GM18520 (cell line): Measurements from ENCODE around the gene BAIAP3.
A peak's percentile ranks its signal among the peaks of the same experiment; 100 is the strongest.

Experiments used
- ATAC-seq: cut with Tn5 transposase; IDR thresholded peaks from one replicate; pipeline ENCODE4 v1.9.1; 2021; ENCODE audit not compliant: unreplicated experiment

BAIAP3 gene

DNA sequence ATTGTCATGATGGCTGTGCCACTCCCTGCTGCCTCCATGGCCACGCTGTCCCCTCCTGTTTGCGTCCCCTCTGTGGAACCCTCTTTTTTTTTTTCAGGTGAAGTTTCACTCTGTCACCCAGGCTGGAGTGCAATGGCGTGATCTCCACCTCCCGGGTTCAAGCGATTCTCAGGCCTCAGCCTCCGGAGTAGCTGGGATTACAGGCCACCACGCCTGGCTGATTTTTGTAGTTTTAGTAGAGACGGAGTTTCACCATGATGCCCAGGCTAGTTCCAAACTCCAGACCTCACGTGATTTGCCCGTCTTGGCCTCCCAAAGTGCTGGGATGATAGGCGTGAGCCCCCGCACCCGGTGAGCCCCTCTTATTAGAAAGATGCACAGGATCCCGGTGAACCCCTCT is 35.0 kb upstream of the BAIAP3 start:
- ATAC-seq, result no peak

DNA sequence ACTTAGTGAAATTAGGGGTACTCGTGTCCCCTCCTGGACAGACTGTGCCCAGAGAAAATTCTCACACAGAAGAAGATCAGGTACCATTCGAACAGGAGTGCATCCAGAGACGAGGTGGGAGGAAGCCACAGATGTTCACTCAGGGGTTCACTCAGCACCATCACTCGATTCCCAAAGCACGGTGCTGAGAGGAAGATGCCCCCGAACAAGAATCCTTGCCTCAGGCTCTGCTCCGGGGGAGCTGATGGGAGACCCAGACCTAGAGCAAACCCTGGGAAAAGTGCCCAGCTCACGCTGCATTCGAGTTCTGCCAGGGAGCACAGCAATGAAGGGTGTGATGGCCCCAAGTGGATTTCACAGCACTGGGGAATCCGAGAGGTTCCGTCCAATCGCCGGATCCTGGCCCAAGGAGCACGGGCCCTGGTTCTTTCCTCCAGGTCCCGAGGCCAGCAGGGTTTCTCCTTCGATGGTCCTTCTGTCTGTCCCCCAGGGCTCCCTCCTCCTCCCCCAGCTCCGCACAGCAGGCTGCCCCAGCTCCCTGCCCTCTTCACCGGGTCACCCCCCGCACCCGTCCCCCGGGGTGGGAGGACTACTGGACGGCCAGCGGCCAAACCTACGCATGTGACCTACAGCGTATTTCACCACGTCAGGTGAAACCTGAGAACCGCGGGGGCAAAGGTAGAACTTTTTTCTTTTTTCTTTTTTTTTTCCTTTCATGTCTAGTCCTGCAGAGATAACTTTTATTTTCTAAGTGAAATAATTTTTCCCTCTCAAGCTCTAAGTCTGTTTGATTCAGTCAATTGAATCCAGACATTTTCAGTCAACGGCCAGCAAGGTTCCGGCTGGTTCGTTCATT is 34.2 kb upstream of the BAIAP3 start:
- ATAC-seq, result no peak

DNA sequence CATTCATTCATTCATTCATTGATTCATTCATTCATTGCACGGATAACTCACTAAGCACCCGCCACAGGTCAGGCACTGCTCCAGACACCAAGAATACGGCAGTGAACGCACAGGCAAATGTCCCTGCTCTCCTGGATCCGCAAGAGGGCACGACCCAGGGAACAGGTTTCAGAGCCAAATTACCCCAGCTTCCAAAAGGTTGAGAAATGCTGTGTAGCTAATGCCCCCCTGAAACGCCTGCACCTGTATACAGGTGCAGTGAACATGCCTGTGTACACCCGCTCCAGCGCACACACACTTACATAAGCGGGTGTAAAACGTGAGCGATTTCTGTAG is 33.6 kb upstream of the BAIAP3 start:
- ATAC-seq, result no peak

DNA sequence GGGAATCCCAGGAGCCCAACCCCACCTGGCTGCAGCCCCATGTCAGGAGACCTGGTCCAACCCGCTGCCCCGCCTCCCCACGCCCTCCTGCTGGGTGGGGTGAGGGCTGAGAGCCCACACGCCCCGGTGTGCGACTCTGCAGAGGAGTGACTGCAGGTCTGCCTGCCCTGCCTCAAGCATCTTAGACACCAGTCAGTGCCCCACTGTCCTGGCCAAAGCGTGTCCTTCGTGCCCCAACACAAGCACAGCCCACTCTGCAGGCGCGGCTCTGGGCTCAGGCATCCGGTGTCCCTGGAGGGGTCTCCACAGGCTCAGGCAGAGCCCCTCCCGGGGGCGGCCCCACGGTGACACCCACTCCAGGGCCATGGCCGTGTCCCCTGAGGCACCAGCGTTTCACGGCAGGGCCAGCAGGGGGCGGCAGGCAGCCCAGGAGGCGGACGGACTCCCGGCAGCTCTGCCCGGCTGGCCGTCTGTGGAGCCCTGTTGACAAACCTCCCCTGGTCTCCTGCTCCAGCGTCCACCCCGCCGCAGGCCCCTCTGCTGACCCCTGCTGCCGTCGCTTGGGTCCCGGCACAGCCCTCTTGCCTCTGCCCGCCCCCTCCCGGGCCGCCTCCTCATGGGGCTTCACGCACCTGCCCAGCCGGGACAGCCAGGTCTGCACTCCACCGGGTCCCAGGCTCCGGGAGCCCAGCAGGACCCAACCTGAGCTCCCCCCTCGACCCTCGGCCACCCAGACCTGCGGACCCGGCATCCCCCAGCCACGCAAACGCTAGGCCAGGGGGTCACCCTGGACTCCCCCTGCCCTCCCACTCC is 32.6 kb upstream of the BAIAP3 start:
- no peak for ATAC-seq

DNA sequence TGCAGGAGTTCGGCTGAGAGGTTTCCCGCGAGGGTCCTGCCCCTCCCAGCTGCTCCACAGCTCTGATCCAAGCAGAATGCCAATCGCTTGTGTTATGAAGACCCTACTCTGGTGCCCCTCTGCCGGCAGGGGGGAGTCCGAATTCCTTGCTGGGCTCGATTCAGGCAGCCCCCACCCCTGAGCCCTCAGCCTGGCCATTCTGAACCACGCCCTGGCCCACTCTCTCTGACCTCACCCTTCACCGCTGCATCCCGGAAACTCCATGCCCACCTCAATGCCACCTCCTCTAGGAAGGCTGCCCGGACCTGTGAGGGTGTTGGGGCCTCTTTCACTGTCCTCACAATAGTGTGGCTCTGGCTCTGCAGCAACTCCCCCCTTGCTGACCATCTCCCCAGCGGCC is 31.9 kb upstream of the BAIAP3 start:
- no peak for ATAC-seq

DNA sequence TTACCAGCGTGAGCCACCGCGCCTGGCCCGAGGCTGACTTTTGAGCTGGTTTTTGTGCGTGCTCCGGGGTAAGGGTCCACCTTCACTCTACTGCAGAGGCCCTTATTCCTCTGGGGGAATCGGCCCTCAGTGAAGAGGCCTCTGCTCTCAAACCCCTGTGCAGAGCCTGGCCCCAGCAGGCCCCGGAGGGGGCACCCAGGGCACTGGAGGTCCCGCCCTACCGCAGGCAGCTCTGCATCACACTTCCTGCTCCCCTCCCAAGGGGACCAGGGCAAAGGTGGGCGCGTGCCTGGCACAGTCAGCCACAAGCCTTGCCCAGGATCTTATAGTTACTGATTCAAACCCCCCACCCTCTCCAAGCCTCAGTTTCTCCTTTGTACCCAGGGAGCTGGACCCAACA is 27.6 kb upstream of the BAIAP3 start:
- no peak for ATAC-seq

DNA sequence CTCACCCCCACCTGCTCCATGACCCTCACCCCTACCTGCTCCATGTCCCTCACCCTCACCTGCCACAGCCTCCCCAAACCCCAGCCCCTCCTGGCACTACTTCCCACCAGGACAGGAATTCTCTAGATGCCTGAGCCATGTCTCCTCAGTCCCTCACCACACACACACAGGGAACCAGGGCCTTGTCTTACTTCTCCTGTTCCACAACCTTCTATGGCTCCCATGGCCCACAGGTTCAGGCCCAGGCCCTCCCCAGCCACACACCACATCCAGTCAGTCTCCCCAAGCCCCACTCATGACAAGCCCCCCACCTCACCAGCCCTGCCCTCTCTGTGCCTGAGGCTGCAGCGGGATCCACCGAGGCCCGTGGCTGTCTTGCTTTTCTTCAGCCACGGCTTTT is 27.1 kb upstream of the BAIAP3 start:
- ATAC-seq, result no peak

DNA sequence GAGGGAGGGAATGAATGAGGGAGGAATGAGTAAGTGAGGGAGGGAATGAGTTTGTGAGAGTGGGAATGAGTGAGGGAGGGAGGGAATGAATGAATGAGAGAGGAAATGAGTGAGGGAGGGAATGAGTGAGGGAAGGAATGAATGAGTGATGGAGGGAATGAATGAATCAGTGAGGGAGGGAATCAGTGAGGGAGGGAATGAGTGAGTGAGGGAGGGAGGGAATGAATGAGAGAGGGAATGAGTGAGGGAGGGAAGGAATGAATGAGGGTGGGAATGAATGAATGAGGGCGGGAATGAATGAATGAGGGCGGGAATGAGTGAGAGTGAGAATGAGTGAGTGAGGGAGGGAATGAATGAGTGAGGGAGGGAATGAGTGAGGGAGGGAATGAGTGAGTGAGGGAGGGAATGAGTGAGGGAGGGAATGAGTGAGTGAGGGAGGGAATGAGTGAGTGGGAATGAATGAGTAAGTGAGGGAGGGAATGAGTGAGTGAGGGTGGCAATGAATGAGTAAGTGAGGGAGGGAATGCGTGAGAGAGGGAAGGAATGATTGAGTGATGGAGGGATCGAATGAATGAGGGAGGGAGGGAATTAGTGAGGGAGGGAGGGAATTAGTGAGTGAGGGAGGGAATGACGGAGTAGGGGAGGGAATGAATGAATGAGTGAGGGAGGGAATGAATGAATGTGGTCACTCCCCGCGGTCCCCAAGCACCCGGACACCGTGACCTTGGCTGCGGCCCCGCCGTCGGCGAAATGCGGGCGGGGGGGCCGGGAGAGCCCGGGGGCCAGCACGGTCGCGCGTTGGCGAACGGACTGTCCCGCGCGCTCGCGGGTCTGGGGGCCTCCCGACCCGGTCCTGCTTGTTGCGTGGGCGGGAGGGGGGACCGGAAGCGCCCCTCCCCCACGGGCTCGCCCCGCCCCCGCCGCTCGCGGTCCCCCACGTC is 25.1 kb upstream of the BAIAP3 start:
- peak; percentile 7 for ATAC-seq

DNA sequence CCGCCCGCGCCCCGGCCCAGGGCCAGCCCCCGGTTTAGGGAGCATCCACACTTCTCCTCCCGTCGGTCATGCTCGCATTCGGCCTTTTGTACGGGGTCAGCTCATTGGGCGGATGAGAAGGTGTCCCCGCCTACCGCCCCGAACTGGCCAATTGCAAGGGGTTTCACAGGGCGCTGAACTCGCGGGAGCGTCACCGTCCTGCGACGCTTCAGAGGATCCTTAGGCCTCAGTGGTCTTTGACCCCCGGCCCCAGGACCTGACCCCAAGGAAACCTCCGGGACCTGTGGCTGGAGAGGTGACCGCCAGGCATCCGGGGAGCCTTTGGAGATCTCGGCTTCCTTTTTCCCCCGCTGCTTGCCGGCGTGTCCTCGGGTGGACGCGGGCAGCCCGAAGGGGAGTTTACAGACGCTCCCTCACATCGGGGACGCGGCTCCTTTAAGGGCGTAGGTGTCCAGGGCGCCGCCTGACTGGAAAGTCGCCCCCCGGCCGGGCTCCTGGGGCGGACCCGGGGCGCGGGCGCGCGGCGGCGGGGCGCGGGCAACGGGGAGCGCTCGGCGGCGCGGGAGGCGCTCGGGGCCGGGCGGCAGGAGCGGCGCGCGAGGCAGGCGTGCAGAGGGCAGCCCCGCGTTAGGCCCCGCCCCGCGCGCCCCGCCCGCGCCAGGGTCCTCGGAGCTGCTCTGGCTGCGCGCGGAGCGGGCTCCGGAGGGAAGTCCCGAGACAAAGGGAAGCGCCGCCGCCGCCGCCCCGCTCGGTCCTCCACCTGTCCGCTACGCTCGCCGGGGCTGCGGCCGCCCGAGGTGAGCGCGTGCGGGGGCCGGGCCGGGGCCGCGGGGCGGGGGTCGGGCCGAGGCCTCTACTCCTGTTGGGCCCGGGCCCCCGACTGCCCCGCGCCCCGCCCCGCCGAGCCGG is 24.2 kb upstream of the BAIAP3 start, which contains the start of gene UBE2I:
Gene UBE2I, plus strand, starts transcription at position 660 of the 909 bp plus-strand sequence. CDS start 4,395 bp downstream, outside the sequence.
- ATAC-seq, result peak; percentile 67

DNA sequence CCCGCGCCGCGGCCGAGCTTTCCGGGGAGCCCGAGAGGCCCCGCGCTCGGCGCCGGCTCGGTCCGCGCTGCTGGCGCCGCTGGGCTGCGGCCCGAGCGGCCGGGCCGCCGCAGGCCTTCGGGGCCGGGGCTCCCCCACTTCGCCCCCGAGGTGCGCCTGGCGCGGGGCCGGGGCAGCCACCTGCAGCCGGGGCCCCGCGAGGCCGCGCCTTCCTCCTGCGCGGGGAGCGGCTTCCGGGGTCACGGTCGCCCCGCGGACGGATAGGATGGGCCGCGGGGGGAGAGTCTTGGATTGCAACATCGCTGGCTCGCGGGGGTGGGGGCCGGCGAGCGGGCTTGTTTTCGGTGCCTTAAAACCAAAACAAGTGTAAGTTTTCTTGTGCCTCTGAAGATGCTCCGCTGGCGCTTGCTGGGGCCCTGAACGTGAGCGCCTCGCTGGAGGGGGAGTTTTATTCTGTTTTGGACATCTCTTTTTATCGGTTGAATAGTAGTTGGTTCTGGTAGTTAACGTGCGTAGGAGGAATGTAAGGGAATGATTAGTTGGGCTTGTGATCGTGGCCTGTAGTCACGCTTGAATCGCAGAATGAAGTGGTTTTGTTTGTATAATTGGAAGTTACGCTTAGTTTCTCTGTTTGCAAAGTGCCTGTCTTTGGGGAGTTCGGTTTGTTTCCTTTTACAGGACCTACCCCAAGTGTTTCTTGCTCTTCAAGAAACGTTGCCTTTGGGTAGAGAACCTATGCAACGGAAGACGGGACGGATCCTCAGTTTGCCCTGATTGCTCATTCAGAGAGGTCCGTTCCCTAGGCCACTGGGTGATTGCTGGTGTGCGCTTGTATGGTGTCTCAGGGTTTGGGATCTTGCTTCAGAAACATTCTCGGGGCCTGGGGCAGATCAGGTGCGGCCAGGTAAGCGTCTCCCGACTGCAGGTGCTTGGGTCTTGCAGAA is 23.3 kb upstream of the BAIAP3 start:
- peak; percentile 13 for ATAC-seq

DNA sequence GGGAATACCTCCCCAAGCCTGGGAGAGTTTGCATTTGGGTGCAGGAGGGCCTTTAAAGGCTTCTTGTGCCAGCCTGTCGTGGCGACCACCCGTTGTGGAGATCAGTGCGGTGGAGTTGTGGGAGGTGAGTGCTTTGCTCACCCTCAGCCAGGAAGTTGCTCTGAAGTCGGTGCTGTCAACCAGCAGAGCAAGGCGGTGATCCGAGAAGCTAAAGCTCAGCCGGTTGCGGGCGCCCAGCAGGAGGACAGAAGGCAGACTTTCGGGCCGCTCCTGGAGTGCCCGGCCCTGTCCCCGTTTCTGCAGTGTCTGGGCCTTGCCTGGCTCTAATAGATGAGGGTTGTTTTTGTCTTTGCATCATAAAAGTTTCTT is 22.6 kb upstream of the BAIAP3 start:
- no peak for ATAC-seq

DNA sequence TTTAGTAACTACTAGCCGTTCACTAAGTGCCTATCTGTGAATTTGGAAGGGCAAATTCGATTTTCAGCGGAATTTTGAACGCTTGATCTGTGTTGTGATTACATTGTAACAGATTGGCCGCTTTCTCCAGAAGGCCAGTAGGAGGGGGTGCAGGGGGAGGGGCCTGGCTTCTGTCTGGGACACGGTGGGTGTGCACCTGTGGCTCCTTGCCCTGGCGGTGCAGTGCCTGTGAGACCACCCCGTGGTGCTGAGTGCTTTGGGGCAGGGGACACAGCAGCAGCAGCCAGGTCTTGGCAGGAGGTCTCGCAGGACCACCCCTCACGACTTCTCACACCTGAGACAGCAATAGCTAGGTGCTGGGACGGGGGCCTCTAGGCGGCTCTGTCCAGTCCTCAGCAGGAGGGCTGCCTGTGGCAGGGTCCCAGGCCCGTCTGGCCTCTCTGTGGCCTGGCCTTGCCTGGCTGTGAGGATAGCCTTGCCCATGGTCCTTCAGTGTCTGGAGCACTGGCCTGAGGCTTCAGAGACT is 22.2 kb upstream of the BAIAP3 start:
- no peak for ATAC-seq

DNA sequence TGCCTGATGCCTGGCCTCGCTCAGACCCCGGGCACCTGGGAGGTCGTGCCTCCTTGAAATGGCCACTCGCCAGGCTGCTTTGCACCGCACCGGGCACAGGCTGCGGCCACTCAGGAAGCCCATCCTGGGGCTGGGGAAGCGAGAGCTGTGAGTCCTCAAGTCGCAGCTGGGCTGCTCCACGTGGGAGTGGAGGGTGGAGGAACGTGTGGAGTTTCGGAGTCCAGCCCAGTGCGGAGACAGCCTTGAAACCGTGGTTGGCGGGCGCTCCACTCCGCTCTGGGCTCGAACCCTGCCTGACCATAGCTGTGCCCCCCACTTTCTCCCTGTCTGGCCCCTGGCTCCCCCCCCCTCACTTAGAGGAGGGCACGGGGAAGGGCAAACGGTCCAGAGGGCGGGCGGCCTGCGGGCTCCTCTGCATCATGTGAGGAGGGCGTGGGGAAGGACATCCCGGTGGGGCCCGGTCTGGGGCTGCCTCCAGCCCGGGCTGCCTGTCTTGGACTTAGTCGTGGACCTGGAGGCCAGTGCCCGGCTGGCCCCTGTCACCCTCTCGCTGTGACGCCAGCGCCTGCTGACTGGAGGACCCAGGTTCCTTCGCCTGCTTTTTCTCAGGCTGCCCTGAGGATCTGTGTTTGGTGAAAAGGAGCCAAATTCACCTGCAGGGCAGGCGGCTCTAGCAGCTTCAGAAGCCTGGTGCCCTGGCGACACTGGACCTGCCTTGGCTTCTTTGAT is 21.5 kb upstream of the BAIAP3 start:
- ATAC-seq, result no peak

DNA sequence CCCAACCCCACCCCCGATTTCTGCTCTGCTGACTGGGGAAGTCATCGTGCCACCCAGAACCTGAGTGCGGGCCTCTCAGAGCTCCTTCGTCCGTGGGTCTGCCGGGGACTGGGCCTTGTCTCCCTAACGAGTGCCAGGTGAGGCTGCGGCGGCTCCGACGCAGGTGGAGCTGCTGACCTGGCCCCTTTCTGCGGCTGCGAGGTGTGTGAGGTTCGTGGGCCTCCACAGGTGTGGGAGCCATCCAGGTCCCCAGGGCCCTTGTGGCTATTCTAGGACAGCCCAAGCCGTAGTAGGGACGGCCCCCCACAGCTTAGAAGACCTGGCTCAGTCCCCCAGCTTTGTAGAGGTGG is 21.0 kb upstream of the BAIAP3 start:
- ATAC-seq, result no peak

DNA sequence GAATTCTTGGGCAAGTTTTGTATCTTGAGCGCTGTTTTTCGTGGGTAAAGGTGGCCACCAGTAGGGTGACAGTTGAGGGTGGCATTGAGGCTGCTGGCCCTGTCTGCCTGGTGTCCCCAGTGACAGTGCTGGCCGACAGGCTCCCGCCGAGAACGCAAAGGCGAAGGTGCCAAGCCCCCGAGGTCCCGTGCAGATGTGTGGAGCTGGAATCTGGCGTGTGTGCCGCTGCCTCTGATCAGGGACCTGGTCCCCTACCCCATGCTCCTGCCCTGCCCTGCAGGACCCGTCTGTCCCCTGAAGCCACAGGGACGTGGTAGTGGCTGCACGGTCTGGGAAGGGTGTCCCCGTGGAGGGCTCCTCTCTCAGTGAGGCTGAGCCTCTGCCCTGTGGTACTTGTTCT is 20.5 kb upstream of the BAIAP3 start:
- ATAC-seq, result no peak

DNA sequence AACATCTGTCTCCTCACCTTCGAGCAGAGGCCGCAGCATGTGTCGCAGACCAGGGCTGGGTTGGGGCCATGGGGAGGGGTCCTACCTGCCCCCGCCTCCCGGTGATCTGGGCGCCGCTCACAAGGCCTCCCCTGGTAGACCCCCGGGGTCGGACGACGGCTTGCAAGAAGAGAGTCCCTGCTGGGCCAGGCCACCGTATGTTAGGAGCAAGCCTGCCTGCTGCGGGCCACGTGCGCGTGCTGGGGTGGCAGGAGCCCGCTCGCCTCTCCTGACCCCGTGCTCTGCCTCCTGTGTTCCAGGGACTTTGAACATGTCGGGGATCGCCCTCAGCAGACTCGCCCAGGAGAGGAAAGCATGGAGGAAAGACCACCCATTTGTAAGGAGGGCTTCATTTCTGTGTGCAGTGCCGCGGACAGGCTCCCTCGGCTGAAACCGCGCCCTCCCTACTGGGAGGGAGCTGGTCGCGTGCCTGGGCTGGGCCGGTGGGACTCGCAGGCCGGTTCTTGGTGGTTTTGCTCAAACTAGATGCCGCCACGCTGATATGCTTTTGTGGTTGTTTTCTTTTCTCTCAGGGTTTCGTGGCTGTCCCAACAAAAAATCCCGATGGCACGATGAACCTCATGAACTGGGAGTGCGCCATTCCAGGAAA is 19.6 kb upstream of the BAIAP3 start:
- ATAC-seq, result no peak

DNA sequence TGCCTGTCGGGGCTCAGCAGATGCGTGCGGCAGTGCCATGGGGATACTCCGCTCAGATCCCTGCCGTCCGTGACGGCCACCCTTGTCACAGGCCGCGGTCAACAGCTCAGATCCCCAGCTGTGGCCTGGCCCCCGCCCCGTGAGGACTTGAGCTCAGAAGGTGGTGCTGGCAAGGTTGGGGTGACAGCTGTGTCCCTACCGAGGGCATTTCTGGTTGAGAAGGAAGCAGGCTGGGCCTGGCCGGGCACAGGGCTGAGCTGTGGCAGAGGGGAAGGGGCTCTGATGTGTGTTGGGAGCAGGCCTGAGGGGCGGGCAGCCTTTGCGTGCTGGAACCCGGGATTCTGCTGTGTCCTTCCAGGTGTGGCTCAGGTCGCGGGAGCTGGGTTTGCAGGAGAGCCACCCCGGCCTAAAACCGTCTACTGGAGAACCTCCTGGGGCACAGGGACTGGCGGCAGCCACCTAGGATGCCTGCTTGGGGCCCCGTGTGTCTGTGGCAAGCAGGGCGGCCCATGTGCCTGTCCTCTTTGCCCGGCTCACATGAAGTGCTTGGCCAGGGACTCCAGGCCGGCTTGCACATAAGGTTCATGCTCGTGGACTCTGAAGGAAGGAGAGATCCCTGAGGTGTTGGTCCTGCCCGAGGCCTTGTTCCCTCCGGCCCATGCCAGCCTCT is 18.9 kb upstream of the BAIAP3 start:
- ATAC-seq, result no peak
